IMR-90 (cell line): ENCODE data around the gene ANGPT4.

ENCODE experiments used
- MAZ ChIP-seq: IDR thresholded peaks from 2 replicates; pipeline ENCODE4 v1.6.1; 2012; ENCODE audit warnings: low read depth, mild to moderate bottlenecking, low read length, improper control_type of control experiment, moderate library complexity, borderline replicate concordance
- MXI1 ChIP-seq: IDR thresholded peaks from 2 replicates; pipeline ENCODE4 v1.6.1; 2012; ENCODE audit warnings: low read depth, mild to moderate bottlenecking, low read length, moderate library complexity, borderline replicate concordance
- POLR2A ChIP-seq: IDR thresholded peaks from 2 replicates; pipeline ENCODE4 v1.6.1; 2012; ENCODE audit warnings: mild to moderate bottlenecking, low read depth, low read length
- RAD21 ChIP-seq: IDR thresholded peaks from 2 replicates; pipeline ENCODE4 v1.6.1; 2012; ENCODE audit warnings: low read length, improper control_type of control experiment
- RFX5 ChIP-seq: IDR thresholded peaks from 2 replicates; pipeline ENCODE4 v1.8.0; 2012; ENCODE audit warnings: low read depth, mild to moderate bottlenecking, low read length, moderate library complexity
- TF ChIP-seq, protein P1 (sequence below): conservative IDR thresholded peaks from 2 replicates; pipeline ENCODE4 v1.5.1; 2012; ENCODE audit warnings: mild to moderate bottlenecking, low read depth, low read length, improper control_type of control experiment

DNA sequence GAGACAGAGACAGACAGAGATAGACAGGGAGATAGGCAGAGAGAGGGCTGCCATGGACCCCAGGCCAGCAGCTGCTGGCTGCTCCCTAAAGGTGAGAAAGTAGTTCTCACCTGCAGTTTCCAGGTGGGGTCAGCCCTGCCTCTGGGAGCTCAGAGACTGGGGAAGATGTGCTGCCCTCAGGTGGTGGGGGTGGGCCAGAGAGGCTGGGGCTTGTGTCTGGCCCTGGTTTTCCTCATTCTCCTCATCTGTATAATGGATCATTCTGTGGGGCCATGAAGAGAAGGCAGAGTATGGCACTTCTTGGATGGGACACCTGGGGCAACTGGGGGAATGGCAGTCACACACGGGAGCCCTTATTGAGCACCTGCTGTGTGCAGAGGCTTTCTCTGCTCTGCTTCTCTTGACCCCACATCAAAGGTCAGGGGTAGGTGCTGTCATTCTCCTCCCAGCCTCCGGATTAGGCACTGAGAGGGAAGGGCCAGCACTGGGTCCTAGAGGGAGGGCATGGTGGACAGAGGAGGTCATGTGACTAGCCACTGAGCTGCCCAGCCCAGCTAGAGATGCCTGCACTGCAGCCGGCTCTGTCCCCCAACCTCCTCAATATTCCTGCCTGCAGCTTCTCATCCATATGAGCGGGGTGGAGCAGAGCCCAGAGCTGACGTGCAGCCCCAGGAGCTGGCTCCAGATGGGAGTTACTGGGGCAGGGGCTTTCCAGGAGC, 4.1 kb downstream of the ANGPT4 start:
- TF ChIP-seq, protein P1, sequence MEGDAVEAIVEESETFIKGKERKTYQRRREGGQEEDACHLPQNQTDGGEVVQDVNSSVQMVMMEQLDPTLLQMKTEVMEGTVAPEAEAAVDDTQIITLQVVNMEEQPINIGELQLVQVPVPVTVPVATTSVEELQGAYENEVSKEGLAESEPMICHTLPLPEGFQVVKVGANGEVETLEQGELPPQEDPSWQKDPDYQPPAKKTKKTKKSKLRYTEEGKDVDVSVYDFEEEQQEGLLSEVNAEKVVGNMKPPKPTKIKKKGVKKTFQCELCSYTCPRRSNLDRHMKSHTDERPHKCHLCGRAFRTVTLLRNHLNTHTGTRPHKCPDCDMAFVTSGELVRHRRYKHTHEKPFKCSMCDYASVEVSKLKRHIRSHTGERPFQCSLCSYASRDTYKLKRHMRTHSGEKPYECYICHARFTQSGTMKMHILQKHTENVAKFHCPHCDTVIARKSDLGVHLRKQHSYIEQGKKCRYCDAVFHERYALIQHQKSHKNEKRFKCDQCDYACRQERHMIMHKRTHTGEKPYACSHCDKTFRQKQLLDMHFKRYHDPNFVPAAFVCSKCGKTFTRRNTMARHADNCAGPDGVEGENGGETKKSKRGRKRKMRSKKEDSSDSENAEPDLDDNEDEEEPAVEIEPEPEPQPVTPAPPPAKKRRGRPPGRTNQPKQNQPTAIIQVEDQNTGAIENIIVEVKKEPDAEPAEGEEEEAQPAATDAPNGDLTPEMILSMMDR, result no peak
- no peak for TF ChIP-seq POLR2A
- TF ChIP-seq MAZ, result no peak
- TF ChIP-seq RFX5, result no peak
- no peak for TF ChIP-seq MXI1
- no peak for TF ChIP-seq RAD21
